GM18909 (cell line): ENCODE results near the gene KXD1.
"Not testable (repeated sequence)": the region's sequence is repeated elsewhere in the genome, so short reads cannot be mapped to it uniquely, and the experiment has no call there.

Source experiments
- ATAC-seq: cut with Tn5 transposase; IDR thresholded peaks from one replicate; pipeline ENCODE4 v1.9.1; 2021; ENCODE audit warnings: mild to moderate bottlenecking; ENCODE audit not compliant: unreplicated experiment, poor library complexity

KXD1 gene

GRCh38 chr19:18574691-18575291, 17.1 kb downstream of the KXD1 start:
- no peak for ATAC-seq

GRCh38 chr19:18576383-18576782, 18.7 kb downstream of the KXD1 start:
- no peak for ATAC-seq

GRCh38 chr19:18577365-18577914, 19.8 kb downstream of the KXD1 start:
- no peak for ATAC-seq

DNA sequence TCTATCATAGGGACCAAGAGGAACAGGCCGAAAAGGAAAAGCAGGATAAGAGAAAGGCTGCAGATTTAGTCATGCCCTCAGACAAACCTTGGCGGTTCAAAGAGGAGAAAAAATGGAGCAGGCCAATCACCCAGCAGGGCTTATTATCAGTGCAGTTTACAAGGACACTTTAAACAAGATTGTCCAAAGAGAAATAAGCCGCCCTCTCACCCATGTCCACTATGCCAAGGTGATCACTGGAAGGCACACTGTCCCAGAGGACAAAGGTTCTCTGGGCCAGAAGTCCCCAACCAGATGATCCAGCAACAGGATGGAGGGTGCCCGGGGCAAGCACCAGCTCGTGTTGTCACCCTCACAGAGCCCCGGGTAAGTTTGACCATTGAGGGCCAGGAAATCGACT, 22.6 kb downstream of the KXD1 start:
- no peak for ATAC-seq

- no peak for ATAC-seq
Observed at GRCh38 chr19:18586306-18586705, 28.6 kb downstream of the KXD1 start.

- ATAC-seq: no peak
Observed at GRCh38 chr19:18587561-18587960, 29.9 kb downstream of the KXD1 start.

- no peak for ATAC-seq
Observed at GRCh38 chr19:18587962-18588610, 30.4 kb downstream of the KXD1 start.

DNA sequence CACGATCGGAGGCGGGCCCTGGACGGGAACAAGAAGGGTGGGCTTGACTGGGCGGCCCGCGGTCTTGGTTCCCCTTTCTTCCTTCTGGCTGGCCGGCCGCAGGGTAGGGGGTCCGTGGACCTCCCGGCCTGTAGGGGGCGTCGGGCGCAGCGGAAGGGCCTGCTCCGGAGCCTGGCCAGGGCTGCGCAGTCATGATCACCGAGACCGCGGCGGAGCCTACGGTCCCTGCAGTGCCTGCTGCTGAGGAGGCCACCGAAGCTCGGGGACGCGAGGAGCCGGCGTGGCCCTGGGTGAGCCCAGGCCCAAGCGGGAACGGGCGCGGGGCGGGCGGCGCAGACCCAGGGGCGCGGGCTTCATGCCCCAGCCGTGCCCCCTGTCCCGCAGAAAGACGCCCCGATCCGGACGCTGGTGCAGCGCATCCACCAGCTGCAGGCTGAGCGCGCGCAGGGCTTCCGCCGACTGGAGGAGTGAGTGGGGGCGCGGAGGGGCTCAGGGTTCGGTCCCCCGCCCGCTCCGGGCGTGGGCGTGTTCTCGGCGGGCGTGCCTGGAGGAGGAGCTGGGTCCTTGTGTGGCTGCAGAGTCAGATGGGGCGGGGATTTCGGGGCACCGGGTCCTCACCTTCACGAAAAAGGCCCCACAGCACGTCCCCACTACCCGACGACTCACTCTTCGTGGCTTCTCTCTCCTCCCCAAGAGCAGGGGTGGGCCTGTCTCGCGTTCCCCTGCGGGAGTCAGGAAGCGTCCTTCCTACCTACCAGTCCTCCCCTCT, 31.1 kb downstream of the KXD1 start, which contains the start of gene REX1BD:
REX1BD (plus strand) TSS at position 188 of the 769 bp plus-strand sequence; CDS start at position 192, 4 bp downstream.
- ATAC-seq: peak; percentile 78

- ATAC-seq: peak; percentile 36
Observed at GRCh38 chr19:18589380-18590272, 32.0 kb downstream of the KXD1 start.

DNA sequence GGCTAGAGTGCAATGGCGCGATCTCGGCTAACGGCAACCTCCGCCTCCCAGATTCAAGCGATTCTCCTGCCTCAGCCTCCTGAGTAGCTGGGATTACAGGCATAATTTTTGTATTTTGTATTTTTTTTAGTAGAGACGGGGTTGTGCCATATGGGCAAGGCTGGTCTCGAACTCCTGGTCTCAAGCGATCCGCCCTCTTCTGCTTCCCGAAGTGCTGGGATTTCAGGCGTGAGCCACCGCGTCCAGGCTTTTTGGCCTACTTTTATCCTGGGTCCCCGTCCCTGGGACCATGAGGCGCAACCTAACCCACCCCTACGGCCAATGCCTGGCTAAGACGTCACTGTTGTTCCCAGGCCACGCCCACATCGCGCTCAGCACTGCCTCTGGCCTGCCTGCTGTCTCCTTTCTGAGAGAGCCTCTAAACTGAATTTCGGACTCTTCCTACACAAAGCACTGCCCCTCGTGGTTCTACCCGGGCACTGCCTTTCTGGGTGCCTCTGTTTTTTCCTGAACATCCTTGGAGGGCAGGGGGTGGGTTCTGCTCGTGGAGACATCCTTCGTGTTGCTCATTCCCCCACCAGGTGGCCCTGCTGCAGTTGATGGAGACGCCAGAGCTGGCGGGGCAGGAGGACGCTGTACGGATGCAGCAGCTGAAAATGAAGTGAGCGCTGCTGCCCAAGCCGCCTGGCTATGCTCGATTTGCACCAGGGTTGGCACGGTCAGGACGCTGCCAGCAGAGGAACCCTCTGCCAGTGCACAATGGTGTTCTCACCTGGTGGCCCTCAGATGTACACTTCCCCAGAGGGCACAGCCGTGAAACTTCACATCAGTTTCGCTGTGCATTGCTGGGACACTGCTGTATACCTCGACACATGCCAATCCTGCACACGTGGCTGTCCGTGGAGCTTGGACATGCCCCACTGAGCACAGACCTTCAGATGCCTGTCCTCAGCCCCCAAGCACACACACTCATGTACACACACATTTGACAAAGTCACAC, 32.9 kb downstream of the KXD1 start:
- ATAC-seq: no peak

DNA sequence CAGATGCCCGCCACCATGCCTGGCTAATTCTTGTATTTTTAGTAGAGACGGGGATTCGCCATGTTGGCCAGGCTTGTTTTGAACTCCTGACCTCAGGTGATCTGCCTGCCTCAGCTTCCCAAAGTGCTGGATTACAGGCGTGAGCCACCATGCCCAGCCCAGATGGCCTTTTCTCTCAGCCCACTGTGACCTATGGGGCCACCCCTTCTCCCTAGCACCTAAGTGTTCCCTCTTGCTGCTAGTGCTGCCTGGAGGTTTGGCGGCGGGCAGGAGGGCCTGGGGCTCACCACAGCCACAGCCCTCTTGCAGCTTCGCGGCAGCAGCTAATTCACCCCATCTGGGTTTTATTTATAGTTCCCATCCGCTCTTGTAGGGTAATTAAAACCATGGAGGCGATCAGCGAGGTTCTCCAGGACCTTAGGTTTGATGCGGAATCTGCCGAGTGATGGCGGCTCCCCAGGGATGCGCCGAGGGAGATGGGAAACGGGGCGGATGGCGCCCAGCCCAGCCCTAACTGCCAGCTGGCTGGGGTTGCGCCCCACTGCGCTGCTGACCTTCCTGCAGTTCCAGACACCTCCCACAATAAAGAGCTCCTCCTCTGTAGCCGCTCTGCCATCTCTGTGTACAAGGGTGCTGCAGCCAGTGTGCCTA, 34.2 kb downstream of the KXD1 start:
- ATAC-seq: no peak

DNA sequence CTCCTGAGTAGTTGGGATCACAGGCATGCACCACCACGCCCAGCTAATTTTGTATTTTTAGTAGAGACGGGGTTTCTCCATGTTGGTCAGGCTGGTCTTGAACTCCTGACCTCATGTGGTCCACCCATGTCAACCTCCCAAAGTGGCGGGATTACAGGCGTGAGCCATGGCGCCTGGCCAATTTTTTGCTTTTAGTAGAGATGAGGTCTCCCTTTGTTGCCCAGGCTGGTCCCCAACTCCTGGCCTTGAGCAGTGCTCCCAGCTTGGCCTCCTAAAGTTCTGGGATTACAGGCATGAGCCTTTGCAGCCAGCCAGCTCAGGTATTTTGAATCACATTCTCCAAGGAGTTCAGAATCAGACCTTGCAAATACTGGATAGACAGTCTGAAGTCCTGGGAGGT, 35.1 kb downstream of the KXD1 start:
- ATAC-seq: not testable (repeated sequence)

GRCh38 chr19:18593367-18594095, 35.9 kb downstream of the KXD1 start:
- no peak for ATAC-seq

DNA sequence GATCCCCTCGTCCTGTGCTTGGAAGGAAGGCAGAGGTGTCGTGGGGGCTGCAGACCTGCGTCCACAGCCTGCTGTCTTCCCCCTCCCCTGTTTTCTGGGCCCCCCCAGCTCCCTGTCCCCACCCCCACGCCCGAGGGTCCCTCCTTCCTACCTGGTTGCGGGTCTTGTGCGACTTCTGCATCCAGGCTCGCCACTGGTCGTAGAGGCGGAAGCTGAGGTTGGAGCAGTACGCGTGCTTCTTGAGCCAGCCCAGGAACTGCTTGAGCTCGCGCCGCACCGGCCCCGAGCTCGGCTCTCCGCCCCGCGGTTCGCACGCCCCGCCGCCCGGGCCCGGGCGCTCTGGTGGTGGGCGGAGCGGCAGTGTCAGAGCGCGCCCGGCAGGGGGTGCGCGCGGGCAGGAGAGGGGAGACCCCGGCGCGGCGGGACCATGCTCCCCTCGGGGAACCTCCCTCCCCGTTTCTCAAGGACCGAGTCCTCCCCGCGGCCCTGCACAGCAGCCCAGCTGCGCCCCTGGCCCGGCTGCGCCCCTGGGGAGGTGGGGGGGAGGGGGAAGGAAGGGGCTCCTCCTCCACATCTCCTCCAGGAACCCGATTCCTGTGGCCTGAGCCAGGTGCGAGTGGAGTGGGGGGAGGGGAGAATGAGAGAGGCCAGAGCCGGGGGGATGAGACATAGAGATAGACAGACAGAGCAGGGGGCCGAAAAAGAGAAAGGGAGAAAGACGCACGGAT, 36.6 kb downstream of the KXD1 start:
- ATAC-seq: peak; percentile 65

GRCh38 chr19:18594824-18595373, 37.2 kb downstream of the KXD1 start:
- ATAC-seq: no peak

DNA sequence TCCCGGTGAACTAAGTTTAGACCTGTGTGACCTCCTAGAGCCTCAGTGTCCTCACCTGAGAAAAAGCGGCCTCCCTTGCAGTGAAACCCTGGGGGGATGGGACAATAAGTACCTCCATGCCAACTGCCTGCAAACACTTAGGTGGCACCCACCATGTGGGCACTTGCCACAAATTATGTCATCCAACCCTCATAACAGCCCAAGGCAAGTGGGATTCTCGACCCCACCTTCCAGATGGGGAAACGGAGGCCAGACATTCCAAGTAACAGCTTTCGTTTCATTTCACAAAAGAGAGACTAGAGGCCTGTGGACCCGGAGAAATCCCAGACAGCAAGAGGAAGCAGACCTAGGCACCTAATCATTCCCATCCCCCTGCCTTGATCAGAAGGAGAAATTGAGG, 37.8 kb downstream of the KXD1 start:
- ATAC-seq: no peak

DNA sequence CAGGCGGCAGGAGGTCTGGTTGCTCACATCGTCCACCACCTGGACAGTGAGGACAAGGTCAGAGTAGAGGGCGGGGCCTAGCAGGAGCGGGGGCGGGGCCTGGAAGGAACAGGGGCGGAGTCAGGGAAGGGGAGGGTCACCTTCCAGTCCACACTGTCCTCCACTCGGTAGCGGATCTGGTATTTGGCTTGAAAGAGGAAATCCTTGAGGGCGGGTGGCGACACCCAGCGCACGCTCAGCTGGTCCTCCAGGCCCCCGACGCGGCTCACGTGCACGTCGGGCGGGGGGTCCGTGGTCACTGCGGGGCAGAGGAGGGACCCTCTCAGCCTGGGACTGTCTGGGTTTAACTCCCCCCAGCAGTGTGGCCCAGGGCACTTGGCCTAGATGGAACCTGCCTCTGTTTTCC, 39.1 kb downstream of the KXD1 start:
- ATAC-seq: no peak
